ES-I3 (cell line): ENCODE measurements around the gene JUN.

Experiments
- H3K36me3 ChIP-seq: 2 replicates; pipeline ENCODE4 v1.6.1; 2013; ENCODE audit warnings: mild to moderate bottlenecking, low read length, control low read depth, moderate library complexity; ENCODE audit not compliant: insufficient read depth
- H3K4me1 ChIP-seq: 2 replicates; pipeline ENCODE4 v1.6.1; 2013; ENCODE audit warnings: mild to moderate bottlenecking, control low read depth, low read length; ENCODE audit not compliant: insufficient read depth
- H3K9ac ChIP-seq: 2 replicates; pipeline ENCODE4 v1.6.1; 2013; ENCODE audit warnings: low read depth, mild to moderate bottlenecking, low read length, moderate library complexity
- H3K9me3 ChIP-seq: 2 replicates; pipeline ENCODE4 v1.6.1; 2013; ENCODE audit warnings: mild to moderate bottlenecking, low read length, moderate library complexity; ENCODE audit not compliant: control insufficient read depth, insufficient read depth

JUN gene

DNA sequence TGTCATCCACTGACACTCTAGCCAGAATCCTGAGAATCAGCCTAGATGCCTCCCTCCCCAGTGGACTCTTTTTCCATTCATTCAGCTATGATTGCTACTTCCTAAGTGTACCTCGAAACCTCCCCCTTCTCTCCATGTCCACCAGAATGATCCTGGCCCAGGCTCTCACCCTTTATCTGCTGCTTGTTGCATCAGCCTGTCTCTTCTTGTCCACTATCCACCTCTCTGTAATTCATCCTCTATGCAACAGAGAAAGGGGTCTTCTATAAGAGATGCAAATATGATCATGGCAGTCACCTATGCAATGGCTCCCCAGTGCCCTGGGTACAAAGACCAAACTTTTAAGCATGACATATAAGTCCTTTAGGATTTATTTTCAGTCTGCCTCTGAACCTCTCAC, 37.7 kb downstream of the JUN start:
- Histone ChIP-seq H3K4me1 (peaks cover 5% of the 10 kb centered on the region; the same call in 1 of the 2 replicates), H3K36me3 (no peaks in the 10 kb centered on the region), H3K9ac (no peak overlapping the region), H3K9me3 (no peaks in the 10 kb centered on the region)

DNA sequence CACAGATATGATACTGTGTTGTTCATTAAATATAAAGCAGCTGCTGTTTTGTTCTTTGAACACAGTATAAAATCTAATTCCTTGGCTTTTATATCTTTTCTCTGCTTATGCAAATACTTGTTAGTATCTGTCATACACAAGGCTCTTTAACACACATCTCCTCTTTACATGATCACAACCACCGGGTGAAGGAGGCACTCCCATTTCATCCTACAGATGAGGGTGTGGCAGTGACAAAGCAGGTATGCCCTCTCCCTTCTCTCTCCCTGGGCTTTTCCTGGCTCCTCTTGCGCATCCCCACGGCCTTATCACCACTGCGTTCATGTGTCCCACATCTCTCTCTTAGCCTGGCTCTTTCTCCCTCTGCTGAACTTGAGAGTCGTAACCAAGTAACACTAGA, 38.2 kb downstream of the JUN start:
- H3K4me1 ChIP-seq: peaks cover 5% of the 10 kb centered on the region; the same call in 1 of the 2 replicates
- no peaks in the 10 kb centered on the region for H3K9me3 ChIP-seq
- H3K36me3 ChIP-seq: no peaks in the 10 kb centered on the region
- no peak overlapping the region for H3K9ac ChIP-seq

DNA sequence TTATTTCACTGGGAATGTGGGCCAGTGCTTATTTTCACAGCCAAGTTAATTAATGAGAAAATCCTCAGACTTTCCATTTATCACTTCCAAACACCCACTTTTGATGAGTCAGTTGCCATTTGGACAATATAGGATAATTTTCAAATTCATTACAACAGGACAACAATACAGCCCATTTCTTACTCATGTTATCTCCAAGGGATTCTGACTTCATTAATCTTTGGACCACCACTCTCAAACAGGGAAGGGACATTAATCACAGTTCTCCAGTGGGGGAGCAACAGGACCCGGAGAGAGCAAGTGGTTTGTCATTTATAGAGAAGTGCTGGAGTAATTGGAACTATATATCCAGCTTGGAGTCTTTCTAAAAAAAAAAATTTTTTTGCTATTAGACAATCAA, 38.7 kb downstream of the JUN start:
- H3K36me3 ChIP-seq: no peaks in the 10 kb centered on the region
- H3K9ac ChIP-seq: no peak overlapping the region
- no peaks in the 10 kb centered on the region for H3K9me3 ChIP-seq
- H3K4me1 ChIP-seq: peaks cover 5% of the 10 kb centered on the region; the same call in 1 of the 2 replicates

DNA sequence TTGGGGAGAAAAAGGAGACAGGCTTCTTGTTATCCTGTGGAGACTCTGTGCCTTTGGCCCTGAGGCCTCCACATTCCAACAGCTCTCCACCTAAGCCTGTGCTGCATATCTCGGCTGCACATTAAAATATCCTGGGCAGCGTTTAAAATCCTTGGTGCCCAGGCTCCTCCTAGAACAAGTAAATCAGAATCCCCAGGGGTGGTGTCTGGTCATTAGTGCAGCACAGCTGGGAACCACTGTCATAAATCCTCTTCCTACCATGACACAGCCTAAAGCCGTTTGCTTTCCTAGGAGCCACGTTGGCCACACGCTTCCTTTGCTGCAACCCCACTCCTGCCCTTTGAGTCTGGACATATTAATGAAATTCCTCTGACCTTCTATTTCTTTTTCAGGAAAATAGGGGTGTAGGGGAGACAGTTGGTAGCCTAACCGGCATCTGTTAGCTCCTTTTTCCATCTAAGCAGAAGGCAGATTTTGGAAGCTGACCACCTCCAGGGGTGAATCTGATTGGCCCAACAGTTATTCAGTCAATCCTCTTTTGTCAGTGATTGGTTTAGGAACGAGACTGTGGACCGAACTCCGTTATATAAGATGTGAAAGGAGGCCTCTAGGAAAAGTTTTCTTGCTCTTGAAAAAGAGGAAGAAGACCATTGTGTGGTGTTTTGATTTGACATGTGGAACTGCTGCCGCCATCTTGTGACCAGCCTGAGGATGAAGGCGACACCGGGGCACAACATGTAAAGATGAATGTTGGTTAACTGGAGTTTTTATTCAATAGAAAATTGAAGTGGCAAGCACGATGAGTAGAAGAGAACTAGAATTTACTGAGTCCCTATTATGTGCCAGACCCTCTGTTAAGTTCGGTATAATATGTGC, 41.9 kb downstream of the JUN start:
- Histone ChIP-seq H3K36me3 (no peaks in the 10 kb centered on the region), H3K9ac (no peak overlapping the region), H3K9me3 (no peaks in the 10 kb centered on the region), H3K4me1 (no peaks in the 10 kb centered on the region)

DNA sequence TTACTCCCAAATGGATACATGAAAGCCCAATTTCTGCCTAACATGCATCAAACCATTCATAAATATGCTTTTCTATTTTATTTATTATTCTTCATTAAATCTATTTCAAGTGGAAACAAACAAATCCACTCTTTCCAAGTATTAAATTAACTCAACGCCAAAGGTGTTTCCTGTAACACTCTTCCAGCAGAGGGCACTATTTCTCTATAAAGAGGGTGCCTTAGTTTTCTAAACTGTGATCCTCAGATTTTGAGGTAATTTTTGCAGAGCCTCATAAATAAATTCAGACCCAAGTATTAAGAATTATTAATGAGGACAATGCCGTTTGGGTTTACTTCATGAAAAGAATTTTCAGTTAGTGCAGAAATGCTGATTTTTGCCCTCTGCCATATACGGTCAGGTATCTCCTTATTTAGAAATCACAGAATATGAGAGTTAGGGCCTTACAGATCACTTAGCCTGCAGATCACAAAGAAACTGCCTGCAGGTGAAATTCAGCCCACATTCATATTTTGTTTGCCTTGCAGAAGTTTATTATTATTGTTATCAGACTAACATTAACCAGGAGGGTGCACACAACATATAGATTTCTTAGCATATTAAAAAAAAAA, 43.9 kb downstream of the JUN start:
- Histone ChIP-seq H3K4me1 (no peaks in the 10 kb centered on the region), H3K9me3 (no peaks in the 10 kb centered on the region), H3K36me3 (no peaks in the 10 kb centered on the region), H3K9ac (no peak overlapping the region)

DNA sequence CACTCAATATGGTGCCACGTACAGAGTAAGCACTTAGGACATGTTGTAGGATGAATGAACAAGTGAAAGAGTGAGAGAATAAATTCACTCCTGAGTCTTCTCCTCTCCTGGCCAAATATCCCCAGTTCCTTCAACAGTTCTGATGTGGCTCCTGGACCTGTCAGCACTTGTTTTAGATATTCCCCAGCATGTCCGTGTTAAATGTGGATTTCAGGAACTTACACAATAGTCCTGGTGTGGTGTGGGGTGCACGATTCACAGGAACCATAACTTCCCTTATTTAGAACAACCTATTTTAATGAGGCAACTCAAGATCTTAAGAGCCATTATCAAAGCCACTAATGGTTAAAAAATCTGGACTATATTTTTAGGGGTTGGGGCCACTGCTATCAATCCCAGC, 45.0 kb downstream of the JUN start:
- Histone ChIP-seq H3K4me1 (no peaks in the 10 kb centered on the region), H3K9ac (no peak overlapping the region), H3K9me3 (peaks cover 5% of the 10 kb centered on the region; the same call in 1 of the 2 replicates), H3K36me3 (no peaks in the 10 kb centered on the region)

DNA sequence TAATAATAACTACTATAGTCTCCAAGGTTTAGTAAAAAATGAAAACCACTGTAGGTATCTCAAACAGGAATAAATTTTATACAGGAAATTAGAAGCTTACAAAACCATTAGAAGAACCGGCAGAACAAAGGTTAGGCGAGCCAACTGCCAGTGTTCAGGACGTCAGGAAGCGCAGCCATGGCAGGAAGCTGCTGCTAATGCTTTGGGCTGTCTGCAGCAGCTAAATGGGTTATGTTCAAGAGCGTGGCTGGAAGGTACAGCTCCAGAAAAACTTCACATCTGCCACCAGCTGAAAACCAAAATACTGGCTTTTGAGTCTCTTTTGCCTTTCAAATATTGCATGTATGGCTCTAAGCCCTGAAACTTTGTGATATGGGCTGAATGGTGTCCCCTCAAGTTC, 48.3 kb downstream of the JUN start:
- no peaks in the 10 kb centered on the region for H3K4me1 ChIP-seq
- H3K9me3 ChIP-seq: peaks cover 5% of the 10 kb centered on the region; the same call in 1 of the 2 replicates
- no peaks in the 10 kb centered on the region for H3K36me3 ChIP-seq
- no peak overlapping the region for H3K9ac ChIP-seq

DNA sequence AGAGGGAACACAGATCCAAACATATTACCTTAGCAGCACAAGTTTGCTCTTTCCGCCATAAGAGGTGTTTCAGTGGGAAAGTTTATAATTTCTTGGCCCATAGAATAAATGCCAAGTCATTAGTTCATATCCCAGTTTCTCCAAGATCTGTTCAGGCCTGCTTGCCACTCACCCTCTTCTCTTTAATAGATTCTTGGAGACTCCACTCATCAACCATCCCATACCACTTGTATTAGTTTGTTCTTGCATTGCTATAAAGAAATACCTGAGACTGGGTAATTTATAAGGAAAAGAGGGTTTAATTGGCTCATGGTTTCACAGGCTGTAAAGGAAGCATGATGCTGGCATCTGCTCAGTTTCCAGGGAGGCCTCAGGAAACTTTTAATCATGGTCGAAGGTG, 49.2 kb downstream of the JUN start:
- Histone ChIP-seq H3K9ac (no peak overlapping the region), H3K9me3 (peaks cover 5% of the 10 kb centered on the region; the same call in 1 of the 2 replicates), H3K36me3 (no peaks in the 10 kb centered on the region), H3K4me1 (no peaks in the 10 kb centered on the region)

DNA sequence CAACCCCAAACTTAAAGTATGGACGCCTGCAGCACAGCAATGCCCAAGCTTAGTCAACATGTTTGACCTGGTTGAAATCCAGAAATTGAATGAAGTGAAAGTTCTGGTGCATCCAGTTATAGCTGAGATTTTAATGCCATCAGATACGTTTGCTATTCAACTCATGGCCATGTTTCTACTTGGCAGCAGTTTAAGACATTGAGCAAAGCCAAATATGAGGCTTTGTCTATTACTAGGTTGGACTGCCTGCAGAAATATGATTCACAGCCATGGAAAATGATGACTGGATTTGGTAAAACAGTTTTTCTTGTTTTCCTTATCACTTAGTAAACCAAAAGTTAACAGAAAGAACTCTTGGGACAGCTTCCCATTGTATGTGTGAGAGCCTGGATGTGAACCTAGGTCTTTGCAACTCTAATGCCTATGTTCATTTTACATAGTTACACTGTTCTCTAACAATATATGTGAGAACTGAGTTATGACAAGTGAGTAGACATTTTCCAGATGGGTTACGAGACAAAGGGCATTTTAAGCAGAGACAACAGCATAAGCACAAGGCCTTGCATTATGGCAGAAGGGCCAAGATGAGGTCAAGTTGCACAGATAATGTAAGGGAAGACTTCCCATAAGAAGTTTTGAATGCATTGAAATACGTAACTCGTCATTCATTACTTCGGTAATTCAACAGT, 51.6 kb downstream of the JUN start:
- no peaks in the 10 kb centered on the region for H3K36me3 ChIP-seq
- no peak overlapping the region for H3K9ac ChIP-seq
- H3K4me1 ChIP-seq: peaks cover 2% of the 10 kb centered on the region
- H3K9me3 ChIP-seq: peaks cover 5% of the 10 kb centered on the region; the same call in 1 of the 2 replicates
